ENCODE data around the gene EIF3D.

Gene EIF3D

GRCh38 chr22:36528795-36529751, at the start of gene EIF3D:
EIF3D (minus strand) TSS chr22:36529166; CDS start chr22:36526121, 3,045 bp downstream.
- DNase-seq (ENCODE audit: low read depth) = peak; percentile 96

DNA sequence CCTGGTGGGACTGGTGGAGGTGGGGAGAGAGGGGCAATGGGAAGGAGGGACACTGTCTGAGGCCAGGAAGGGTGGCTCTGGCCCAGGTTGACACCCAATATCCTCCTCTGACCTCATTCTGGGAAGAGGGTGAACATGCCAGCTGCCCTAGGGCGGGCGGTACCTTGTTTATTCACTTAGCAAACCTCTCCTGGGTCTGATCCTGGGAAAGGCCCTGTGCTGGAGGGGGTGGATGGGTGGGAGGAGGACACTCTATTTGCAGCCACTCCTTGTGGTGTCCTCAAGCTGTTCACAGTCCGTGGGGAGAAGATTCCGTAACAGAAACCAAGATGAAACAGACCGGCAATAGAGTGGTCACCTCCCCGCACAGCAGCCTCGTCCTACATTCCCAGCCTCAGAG, 49.7 kb upstream of the EIF3D start:
- no peak for DNase-seq (ENCODE audit: low read depth)

DNA sequence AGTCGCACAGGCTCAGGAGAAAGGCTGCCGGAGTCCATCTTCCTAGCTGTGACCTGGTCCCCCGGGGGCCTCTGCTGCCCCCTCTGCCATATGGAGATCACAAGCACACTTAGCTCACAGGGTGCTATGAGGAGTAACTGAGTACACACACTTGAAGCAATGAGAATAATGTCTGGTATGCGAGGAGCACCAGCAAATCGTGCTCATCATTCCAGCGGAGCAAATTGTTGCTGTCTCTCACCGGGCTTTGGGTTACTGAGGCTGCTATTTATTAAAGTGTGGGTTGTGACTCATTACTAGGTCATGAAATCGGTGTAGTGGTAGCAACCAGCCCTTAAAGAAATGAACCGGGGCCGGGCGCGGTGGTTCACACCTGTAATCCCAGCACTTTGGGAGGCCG, 48.1 kb upstream of the EIF3D start:
- no peak for DNase-seq (ENCODE audit: low read depth)

DNA sequence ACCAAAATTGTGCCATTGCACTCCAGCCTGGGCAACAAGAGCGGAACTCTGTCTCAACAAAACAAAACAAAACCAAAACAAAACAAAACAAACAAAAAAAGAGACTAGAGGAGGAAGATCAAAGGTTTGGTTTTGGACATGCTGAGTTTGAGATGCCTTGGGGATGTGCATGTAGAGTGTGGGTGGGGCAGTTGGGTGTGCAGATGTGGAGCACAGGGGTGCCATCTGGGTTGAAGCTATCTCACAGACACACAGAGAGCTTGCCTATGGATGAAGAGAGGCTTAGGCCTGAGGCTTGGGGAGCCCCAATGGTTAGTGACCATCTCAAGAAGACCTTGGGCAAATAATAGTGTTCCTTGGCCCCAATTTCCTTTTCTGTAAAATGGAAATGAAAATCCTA, 45.8 kb upstream of the EIF3D start:
- DNase-seq (ENCODE audit: low read depth) = no peak

GRCh38 chr22:36573815-36574363, 44.9 kb upstream of the EIF3D start:
- no peak for DNase-seq (ENCODE audit: low read depth)

DNA sequence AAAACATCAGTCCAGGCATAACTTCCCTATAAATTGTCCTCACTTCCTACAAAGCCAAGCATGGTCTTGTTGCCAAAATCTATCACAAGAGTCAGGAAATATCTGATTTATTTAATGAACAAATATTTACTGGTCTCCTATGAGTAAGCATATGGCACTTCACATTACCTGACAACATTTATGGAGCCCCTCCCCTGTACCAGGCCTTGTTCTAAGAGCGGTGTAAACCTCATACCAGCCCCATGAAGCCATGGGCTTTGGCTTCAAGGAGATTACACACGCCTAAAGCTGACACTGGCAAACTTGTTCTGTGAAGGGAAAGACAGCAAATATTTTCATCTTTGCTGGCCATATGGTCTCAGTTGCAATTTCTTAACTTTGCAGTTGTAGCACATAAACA, 43.0 kb upstream of the EIF3D start:
- DNase-seq (ENCODE audit: low read depth) = no peak

DNA sequence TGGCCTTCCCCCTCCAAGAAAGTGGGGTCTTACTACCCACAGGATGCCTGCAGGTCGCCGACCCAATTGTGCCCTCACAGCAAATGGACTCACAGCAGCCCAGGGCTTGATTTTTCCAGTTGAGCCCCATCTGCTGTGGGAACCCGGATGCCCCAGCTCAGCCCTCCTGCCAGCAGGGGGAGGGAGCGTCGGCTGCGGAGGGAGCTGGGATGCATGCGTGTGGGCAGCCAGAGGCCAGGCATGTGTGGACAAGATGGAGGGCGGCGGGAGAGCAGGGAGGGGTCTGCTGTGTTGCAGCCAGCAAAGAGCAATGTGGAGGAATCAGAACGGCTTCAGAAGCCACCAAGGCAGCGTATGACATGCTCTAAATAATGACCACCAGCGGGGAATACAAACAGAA, 41.0 kb upstream of the EIF3D start:
- no peak for DNase-seq (ENCODE audit: low read depth)

GRCh38 chr22:36568846-36569245, 39.9 kb upstream of the EIF3D start:
- no peak for DNase-seq (ENCODE audit: low read depth)

DNA sequence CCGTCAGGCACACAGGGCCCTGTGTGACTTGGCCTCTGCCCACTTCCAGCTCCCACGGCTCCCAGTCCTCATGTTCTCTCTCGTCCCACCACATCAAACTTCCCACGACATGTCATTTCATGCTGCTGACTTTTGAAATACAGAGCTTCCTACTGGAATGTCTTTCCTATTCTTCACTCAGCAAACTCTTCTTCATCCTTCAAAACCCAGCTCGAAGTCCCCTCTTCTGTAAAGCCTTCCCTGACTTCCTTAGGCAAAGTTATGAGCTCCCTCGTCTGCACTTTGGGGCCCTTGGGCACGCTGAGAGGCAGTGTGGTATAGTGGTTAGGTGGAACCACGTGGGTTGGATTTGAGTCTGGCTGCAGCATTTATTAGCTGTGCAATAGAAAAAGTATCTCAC, 37.8 kb upstream of the EIF3D start:
- DNase-seq (ENCODE audit: low read depth) = no peak

- DNase-seq (ENCODE audit: low read depth) = no peak
These were observed 36.7 kb upstream of the EIF3D start for GRCh38 chr22:36565686-36566085.

GRCh38 chr22:36565159-36565507, 36.2 kb upstream of the EIF3D start:
- no peak for DNase-seq (ENCODE audit: low read depth)

DNA sequence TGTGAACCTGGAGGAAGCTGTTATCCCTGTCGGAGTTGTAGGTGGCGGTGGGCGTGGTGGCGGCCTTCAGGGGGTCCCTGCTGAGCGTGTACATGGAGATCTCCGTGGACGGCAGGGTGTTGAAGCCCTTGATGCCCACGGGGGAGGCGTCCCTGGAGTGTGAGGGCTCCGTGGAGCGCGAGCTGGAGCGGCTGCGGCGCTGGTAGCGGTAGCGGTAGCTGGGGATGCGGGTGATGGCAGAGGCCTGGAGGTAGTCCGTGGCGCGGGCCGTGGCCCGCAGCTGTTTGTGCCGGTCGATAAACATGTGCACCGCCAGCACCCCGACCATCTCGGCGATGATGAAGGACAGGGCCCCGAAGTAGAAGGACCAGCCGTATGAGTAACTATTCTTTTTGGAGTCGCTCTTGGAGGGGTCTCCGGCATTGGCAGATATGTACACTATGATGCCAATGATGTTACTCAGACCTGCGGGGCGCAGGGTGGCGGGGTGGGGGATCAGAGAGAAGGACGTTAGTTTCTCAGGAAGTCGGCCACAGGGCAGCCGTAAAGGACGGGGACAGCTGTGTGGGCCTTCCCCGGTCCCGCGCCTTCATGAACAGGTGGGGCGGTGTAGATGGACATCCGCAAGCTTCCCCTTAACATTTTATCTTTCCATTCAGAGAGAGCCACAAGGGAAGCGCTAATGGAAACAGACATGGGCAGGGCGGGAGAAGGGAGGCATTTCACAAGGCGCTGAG, 35.6 kb upstream of the EIF3D start:
- no peak for DNase-seq (ENCODE audit: low read depth)

DNA sequence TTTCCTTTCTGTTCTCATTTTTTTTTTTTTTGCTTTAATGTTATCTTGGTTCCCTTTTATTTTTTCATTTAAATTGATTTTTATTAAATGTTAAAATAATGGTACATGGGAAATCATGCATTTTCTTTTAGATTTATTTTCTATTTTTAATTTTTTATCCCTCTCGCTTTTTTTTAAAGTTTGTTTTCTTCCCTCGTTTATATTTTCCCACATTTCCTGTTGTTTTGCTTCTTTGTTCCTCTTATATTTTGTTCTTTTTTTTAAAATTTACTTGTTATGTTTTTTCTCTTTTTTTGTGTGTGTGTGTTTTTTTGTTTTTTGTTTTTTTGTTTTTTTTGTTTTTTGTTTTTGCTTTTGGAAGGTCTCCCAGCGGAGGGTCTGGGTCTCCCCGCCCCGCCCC, 34.9 kb upstream of the EIF3D start:
- DNase-seq (ENCODE audit: low read depth) = no peak

DNA sequence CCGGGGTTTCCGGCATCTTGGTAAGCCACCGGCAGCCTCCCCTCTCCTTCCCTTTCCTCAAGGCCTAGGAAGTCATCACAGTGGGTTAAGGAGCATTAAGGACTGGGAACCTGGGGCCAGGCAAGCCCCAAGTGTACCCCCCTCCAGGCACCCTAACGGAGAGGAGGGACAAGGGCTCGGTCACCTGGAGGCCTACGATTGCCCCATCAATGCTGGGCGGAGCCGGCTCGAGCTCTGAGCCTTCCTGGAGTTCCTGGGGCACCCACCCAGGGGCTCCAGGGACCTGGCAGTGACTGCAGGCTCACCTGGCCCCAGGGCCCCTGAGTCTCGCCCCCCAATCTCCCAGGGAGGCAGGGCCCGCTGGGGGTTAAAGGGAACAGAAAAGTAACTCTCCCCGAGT, 34.5 kb upstream of the EIF3D start:
- DNase-seq (ENCODE audit: low read depth) = no peak

GRCh38 chr22:36563001-36563400, 34.0 kb upstream of the EIF3D start:
- DNase-seq (ENCODE audit: low read depth) = no peak

DNA sequence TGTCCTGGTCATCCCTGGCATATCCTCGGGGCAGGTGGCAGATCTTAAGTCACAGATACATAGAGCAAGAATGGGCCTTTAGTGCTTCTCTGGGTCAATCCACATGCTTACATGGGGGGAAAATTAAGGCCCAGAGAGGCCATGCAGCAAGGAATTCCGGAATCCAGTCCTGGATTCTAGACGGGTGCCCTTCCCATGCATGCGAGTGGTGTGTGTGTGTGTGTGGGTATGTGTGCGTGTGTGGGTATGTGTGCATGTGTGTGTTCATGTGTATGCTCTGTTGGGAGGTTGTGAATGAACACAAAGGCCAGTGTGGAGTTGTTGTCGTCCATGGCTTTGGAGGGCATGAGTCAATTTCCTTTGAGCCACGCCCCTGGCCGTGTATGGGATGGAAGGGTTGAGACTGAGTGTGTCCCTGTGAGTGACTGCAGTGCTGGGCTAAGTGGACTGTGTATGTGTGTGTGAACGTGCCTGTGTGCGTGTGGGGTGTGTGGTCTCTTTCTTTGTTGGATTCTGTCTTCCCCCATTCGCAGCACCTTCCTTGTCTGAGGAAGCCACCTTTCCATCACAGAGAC, 33.4 kb upstream of the EIF3D start:
- no peak for DNase-seq (ENCODE audit: low read depth)

DNA sequence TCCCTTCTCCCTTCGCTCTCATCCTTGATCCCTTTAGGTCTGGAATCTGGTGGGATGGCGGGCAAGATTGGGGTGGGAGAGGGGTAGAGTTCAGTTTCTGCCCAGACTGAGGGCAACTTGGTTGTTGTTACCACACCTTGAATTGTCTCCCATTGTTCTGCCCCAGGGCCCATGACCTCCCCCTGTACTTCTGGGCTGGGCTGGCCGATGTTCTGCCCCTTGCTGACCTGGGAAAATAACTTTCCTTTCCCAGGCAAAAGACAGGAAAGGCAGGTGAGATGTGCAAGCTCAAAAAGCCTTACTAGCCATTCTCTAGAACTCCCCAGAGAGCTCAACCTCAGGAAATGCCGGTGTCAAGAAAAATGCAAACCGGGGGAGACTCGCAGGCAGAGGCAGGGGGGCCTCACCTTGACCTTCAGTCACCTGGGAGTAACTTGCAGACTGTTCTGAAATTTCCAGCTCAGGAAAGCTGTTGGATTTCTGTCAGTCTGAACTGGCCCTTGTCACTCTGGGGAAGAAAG, 32.4 kb upstream of the EIF3D start:
- DNase-seq (ENCODE audit: low read depth) = no peak

GRCh38 chr22:36560001-36560400, 31.0 kb upstream of the EIF3D start:
- no peak for DNase-seq (ENCODE audit: low read depth)

DNA sequence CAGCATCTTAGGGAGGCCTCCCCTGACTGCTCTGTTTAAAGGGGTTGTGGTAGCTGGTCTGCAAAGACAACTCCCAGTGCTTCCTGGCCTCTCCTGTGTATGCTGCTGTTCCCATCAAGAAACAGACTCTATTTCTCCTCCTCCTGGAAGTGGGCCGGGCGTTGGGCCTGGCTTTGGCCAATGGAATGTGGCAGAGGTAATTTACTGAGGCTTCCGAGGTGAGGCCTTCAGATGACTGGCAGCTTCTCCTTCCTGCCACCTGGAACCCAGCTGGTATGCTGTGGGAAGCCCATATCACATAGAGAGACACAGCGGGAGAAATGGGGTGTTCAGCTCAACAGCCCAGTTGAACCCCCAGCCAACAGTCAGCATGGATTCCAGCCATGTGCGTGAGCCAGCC, 25.1 kb upstream of the EIF3D start:
- no peak for DNase-seq (ENCODE audit: low read depth)

DNA sequence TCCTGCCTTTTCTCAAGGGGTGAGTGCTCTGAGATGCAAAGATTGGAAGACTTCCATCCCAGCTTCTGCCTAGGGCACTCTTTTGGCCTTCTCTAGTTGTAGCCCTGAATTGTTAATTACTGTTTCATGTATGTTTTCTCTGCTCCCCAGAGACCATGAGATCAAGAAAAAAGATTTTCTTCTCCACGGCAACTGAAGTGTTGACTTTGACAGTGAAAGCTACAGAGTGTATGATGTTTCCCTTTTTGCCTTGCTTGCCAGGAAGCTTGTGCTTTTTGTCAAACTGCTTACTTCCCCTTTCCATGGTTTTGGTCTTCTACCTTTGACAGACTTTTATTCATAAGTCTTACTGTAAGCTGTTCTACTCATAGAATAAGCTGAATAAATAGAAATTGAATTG, 23.3 kb upstream of the EIF3D start:
- no peak for DNase-seq (ENCODE audit: low read depth)

DNA sequence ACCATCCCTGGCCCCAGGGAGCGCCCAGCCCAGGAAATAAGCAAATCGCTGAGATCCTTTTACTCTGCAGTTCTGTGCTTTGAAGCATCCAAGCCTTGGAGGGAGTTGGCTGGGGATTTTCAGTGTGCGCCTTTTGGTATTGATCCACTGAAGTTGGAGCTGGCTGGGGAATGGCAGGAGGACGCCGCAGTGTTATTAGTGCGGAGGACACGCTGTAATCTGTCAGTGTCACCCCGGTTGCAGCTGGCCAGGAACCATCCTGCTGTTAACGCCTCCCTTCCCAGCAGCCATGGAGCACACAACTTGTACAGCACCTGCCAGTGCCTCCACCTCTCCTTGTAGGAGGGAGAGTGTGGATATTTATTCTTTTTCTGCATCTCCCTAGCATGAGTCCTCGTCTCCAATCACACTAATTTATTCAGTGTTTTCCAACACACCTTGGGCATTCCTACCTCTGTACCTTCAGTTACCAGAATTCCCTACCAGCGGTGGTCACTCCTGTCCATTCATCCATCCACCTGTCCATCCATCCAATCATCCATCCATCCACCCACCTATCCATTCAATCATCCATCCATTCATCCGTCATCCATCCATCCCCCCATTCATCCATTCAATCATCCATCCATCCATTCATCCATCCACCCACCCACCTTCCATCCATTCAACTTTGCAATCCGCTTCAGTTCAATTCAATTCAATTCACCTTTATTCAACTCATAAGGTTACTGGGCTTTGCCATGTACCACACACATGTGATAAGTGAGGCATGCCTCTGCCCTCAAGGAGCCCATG, 21.9 kb upstream of the EIF3D start:
- DNase-seq (ENCODE audit: low read depth) = no peak

DNA sequence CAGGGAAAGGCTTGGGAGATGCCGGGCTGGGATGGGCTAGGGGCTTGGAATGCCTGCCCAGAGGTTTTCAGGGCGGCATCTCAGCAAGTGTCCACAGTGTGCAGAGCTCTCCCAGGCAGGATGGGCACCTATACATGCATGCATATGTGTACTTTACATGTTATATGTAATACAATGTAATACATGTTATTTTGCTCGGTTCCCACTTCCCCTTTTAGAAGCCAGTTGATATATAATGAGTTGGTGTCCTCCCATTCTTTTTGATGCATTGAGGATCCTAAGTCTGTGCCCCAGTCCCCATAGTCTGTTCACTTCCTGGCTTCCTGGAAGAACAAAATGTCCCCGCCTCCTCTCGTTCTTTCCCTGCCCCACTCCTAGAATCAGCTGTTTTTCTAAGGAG, 20.1 kb upstream of the EIF3D start:
- no peak for DNase-seq (ENCODE audit: low read depth)
